Gastroesophageal sphincter (tissue), 4 donors: ENCODE data around the gene CYBA. TPM values are rescaled to one million over a fixed set of nuclear protein-coding genes. Genes with fewer than 3 reads are reported as not detected.
A peak's percentile ranks its signal among the peaks of the same experiment; 100 is the strongest.

Source experiments
- ATAC-seq: fragments of 150-250 bp; one replicate; pipeline ENCODE4 v1.9.1; 2016; ENCODE audit warnings: mild to moderate bottlenecking, moderate library complexity
- H3K27ac ChIP-seq, 4 donors: fragments of 200-600 bp; sonication (generic) in 3 of 4; 1 replicate in 3 of 4; 2 replicates in 1 of 4; pipeline ENCODE4 v1.5.1; 2016 to 2019
- H3K27me3 ChIP-seq: fragments of 200-600 bp; sonication (generic); one replicate; pipeline ENCODE4 v1.5.1; 2019
- H3K36me3 ChIP-seq, 2 donors: fragments of 200-600 bp; sonication (generic); one replicate each; pipeline ENCODE4 v1.5.1; 2019; ENCODE audit warnings: control low read depth in 1 of 2
- H3K4me1 ChIP-seq, 3 donors: fragments of 200-600 bp; sonication (generic); 1 replicate in 2 of 3; 2 replicates in 1 of 3; pipeline ENCODE4 v1.5.1; 2016 to 2019; ENCODE audit warnings: control low read depth in 2 of 3
- H3K4me3 ChIP-seq, 2 donors: fragments of 200-600 bp; sonication (generic); one replicate each; pipeline ENCODE4 v1.5.1; 2019; ENCODE audit warnings: mild to moderate bottlenecking in 1 of 2, moderate library complexity in 1 of 2
- H3K9me3 ChIP-seq, 3 donors: fragments of 200-600 bp; sonication (generic); one replicate each; pipeline ENCODE4 v1.5.1; 2017 to 2019; ENCODE audit warnings: control low read depth in 2 of 3
- EP300 ChIP-seq: sonication (generic); formaldehyde crosslinking; IDR thresholded peaks from one replicate; pipeline ENCODE4 v1.6.1; 2017; ENCODE audit warnings: antibody characterized with exemption, mild to moderate bottlenecking
- POLR2A ChIP-seq, 2 donors: fragments of 450-650 bp; IDR thresholded peaks; one replicate each; pipeline ENCODE4 v1.6.1; 2017; ENCODE audit warnings: antibody characterized with exemption in 2 of 2, mild to moderate bottlenecking in 2 of 2, moderate library complexity in 1 of 2
- POLR2AphosphoS5 ChIP-seq: sonication (generic); formaldehyde crosslinking; IDR thresholded peaks from one replicate; pipeline ENCODE4 v1.6.1; 2017; ENCODE audit warnings: antibody characterized with exemption
- WGBS, 2 donors: methylation state at CpG; one replicate each; pipeline ENCODE4 v1.1.5; 2018; ENCODE audit warnings: low coverage in 1 of 2; 5-methylcytosine and 5-hydroxymethylcytosine counted together
- total RNA-seq, 4 donors: library from RNA; depleted of rRNA; stranded (reverse); fragments of >200 nt; gene quantifications; one replicate each; pipeline ENCODE4 v1.1.0, GENCODE V29; 2016
- TF ChIP-seq, protein P1 (sequence below), 4 experiments: fragments of 200-600 bp in 2 of 4; fragments of 450-650 bp in 2 of 4; sonication (generic) in 1 of 4; IDR thresholded peaks; one replicate each; pipeline ENCODE4 v1.5.1; 2017 to 2019; ENCODE audit warnings: antibody characterized with exemption in 4 of 4, mild to moderate bottlenecking in 2 of 4, moderate library complexity in 2 of 4

CYBA gene
- total RNA-seq, 4 donors from 2014 or later, result 19.9 to 135 (median 79.1) TPM

DNA sequence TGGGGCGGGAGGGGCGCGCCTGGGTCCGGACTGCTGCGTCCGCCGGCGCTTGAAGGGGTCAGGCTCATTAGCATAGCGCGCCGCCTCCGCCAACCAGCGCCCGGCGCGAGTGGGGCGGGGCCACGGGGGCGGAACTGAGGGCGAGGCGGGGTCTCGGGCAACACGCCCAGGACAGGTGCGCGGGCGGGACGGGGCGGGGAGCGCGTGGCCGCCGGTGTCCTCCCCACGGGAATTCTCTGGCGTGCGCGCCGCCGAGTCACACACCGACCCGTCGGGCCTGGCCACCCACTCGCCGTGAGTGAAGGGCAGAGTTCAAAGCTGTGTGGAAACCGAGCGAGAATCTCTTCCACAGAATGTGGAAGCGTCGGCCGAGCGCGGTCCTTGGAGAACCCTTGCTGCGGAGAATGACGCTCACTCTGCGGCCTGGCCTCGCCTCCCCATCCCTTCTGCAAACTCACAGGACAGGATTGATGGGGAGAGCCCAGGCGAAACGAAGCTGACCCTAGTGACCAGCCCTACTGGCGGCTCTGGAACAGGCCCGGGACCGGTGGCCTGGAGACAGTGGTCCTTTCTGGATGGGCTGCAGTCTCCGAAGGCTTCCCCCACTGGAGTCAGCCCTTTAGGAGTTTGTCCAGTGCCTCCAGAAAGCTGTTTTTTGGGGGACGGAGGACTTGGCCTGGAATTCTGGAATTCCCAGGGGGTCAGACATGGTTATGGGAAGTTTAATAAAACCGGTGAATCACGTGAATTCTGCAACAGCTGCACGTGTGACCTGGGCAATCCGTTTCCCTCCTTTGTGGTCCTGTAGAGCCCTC is 35.8 kb upstream of the CYBA start, which contains the start of gene SNAI3:
Gene SNAI3, minus strand, starts transcription at position 69 of the 815 bp plus-strand sequence. CDS start 101 bp downstream, outside the sequence.
- peak within 1 kb of the TSS; percentile 21 to 53 for H3K4me3 ChIP-seq
- no peaks in the 10 kb centered on the region for H3K36me3 ChIP-seq
- no CpG with 5 or more reads among the region's 65 CpGs for WGBS, 2 donors
- H3K4me1 ChIP-seq, result peaks cover 0 to 26% (median 10%) of the 10 kb centered on the region in 3 donors
- peak within 1 kb of the TSS in 1 of 4 donors; percentile 2 for H3K27ac ChIP-seq
- peaks cover 100% of the 10 kb centered on the region for H3K27me3 ChIP-seq
- no peaks in the 10 kb centered on the region for H3K9me3 ChIP-seq
- TF ChIP-seq POLR2AphosphoS5 (no peak), EP300 (no peak), POLR2A (IDR thresholded peaks at IDR 0.05) (no peak)
- TF ChIP-seq, protein P1, sequence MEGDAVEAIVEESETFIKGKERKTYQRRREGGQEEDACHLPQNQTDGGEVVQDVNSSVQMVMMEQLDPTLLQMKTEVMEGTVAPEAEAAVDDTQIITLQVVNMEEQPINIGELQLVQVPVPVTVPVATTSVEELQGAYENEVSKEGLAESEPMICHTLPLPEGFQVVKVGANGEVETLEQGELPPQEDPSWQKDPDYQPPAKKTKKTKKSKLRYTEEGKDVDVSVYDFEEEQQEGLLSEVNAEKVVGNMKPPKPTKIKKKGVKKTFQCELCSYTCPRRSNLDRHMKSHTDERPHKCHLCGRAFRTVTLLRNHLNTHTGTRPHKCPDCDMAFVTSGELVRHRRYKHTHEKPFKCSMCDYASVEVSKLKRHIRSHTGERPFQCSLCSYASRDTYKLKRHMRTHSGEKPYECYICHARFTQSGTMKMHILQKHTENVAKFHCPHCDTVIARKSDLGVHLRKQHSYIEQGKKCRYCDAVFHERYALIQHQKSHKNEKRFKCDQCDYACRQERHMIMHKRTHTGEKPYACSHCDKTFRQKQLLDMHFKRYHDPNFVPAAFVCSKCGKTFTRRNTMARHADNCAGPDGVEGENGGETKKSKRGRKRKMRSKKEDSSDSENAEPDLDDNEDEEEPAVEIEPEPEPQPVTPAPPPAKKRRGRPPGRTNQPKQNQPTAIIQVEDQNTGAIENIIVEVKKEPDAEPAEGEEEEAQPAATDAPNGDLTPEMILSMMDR (IDR thresholded peaks at IDR 0.05), result no peak
- ATAC-seq, result peak; percentile 72

DNA sequence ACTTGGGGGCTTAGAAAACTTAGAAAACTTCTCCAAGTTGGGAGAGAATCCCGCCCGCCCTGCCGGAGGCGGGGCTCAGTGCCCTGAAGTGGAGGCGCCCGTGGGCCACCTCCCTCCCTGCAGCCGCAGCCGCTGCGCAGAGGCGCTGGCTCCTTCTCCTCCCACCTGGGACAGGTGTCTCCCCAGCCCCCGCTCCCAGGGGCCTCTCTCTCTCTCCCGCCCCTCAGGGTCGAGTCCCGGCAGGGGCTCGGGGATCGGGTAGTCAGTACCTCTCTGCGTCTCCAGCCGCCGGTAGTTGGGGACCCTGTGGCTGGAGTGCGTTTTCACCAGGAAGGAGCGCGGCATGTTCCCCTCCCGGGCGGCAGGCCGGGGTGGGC is 35.2 kb upstream of the CYBA start:
- Histone ChIP-seq H3K27me3 (peaks cover 100% of the 10 kb centered on the region), H3K9me3 (no peaks in the 10 kb centered on the region), H3K27ac (peak overlapping the region in 1 of 4 donors; percentile 2), H3K36me3 (no peaks in the 10 kb centered on the region), H3K4me1 (peaks cover 0 to 32% (median 10%) of the 10 kb centered on the region in 3 donors), H3K4me3 (peak overlapping the region; percentile 21 to 53)
- TF ChIP-seq POLR2A (IDR thresholded peaks at IDR 0.05), result no peak
- TF ChIP-seq, protein P1 (IDR thresholded peaks at IDR 0.05), result no peak
- TF ChIP-seq POLR2AphosphoS5, result no peak
- TF ChIP-seq EP300, result no peak
- no CpG with 5 or more reads among the region's 25 CpGs for WGBS, 2 donors
- ATAC-seq, result peak; percentile 6

- Histone ChIP-seq H3K27me3 (peaks cover 100% of the 10 kb centered on the region), H3K4me3 (peak overlapping the region; percentile 21 to 53), H3K4me1 (peaks cover 0 to 32% (median 10%) of the 10 kb centered on the region in 3 donors), H3K36me3 (no peaks in the 10 kb centered on the region), H3K27ac (no peak overlapping the region), H3K9me3 (no peaks in the 10 kb centered on the region)
- ATAC-seq, result peak; percentile 5
- 13% methylated on average over 12 of the region's 33 CpGs; no CpG with 5 or more reads in 1 of the 2 donors for WGBS, 2 donors
- TF ChIP-seq, protein P1 (IDR thresholded peaks at IDR 0.05), result peak in 2 of 4 experiments; percentile 43 to 46
- TF ChIP-seq POLR2A (IDR thresholded peaks at IDR 0.05), result no peak
These were observed 34.6 kb upstream of the CYBA start for GRCh38 chr16:88685156-88686061.

DNA sequence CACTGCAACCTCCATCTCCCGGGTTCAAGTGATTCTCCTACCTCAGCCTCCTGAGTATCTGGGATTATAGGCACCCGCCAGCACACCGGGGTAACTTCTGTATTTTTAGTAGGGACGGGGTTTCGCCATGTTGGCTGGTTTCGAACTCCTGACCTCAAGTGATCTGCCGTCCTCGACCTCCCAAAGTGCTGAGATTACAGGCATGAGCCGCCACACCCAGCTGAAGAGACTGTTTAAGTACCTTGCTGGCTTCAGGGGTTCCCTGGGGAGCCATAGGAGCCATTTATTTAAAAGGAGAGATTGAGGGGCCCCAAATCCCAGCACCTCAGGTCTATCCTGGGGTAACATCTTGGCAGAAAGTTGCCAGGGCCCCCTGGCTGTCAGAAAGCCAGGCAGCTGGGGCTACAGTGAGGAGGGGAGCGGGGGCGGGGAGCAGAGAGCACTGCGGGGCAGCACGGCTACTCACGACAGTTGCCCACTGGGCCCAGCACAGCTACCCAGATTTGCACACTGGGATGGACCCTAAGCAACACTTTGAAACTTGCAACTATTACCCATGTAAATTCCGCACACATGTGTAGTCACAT is 33.8 kb upstream of the CYBA start:
- H3K4me1 ChIP-seq, result peaks cover 0 to 32% (median 10%) of the 10 kb centered on the region in 3 donors
- H3K36me3 ChIP-seq, result no peaks in the 10 kb centered on the region
- TF ChIP-seq, protein P1 (IDR thresholded peaks at IDR 0.05), result no peak
- no peak for TF ChIP-seq EP300
- TF ChIP-seq POLR2A (IDR thresholded peaks at IDR 0.05), result no peak
- TF ChIP-seq POLR2AphosphoS5, result no peak
- no peak overlapping the region for H3K27ac ChIP-seq
- ATAC-seq, result no peak
- H3K9me3 ChIP-seq, result no peaks in the 10 kb centered on the region
- WGBS, 2 donors, result 40 to 71% methylated on average over 1 of the region's 15 CpGs
- no peak overlapping the region for H3K4me3 ChIP-seq
- peaks cover 100% of the 10 kb centered on the region for H3K27me3 ChIP-seq
